CD14-positive monocyte (primary cell): ENCODE results near the gene CTNNA2. TPM values are rescaled to one million over a fixed set of nuclear protein-coding genes. Genes with fewer than 3 reads are reported as not detected.

ENCODE experiments used
- DNase-seq, 3 donors: peaks; one replicate each; pipeline ENCODE4 v3.0.0-alpha.2; 2011 to 2022
- H2AFZ ChIP-seq: 2 replicates; pipeline ENCODE4 v1.6.0; 2012; ENCODE audit warnings: mild to moderate bottlenecking, low read depth, low read length, inconsistent platforms; ENCODE audit not compliant: insufficient read depth, poor library complexity, severe bottlenecking
- H3K27ac ChIP-seq, 2 donors: 1 replicate in 1 of 2; 2 replicates in 1 of 2; pipeline ENCODE4 v1.5.1; 2012 to 2013; ENCODE audit warnings: low read length in 2 of 2, control low read depth in 1 of 2, inconsistent platforms in 1 of 2, low read depth in 1 of 2, mild to moderate bottlenecking in 1 of 2
- H3K27me3 ChIP-seq, 2 donors: one replicate each; pipeline versions ENCODE4 v1.6.0 to v1.6.1; 2011 to 2013; ENCODE audit warnings: low read length in 2 of 2; ENCODE audit not compliant: control insufficient read depth in 2 of 2, insufficient read depth in 2 of 2
- H3K36me3 ChIP-seq, 2 donors: replicated peaks in 1 of 2; 1 replicate in 1 of 2; 2 replicates in 1 of 2; pipeline versions ENCODE4 v1.5.1 to v1.6.1; 2012 to 2013; ENCODE audit warnings: low read length in 2 of 2, control low read depth in 1 of 2, inconsistent platforms in 1 of 2, mild to moderate bottlenecking in 1 of 2; ENCODE audit not compliant: insufficient read depth in 2 of 2, control insufficient read depth in 1 of 2
- H3K4me1 ChIP-seq, 2 donors: 1 replicate in 1 of 2; 2 replicates in 1 of 2; pipeline versions ENCODE4 v1.5.1 to v1.6.1; 2012 to 2013; ENCODE audit warnings: low read length in 2 of 2, control low read depth in 1 of 2, inconsistent platforms in 1 of 2, mild to moderate bottlenecking in 1 of 2, moderate library complexity in 1 of 2; ENCODE audit not compliant: insufficient read depth in 2 of 2, control insufficient read depth in 1 of 2
- H3K4me2 ChIP-seq: replicated peaks from 2 replicates; pipeline ENCODE3; 2012; ENCODE audit warnings: low read length, moderate library complexity, mild to moderate bottlenecking; ENCODE audit not compliant: poor library complexity, severe bottlenecking; ENCODE audit errors: extremely low read depth
- H3K4me3 ChIP-seq, 3 experiments: fragments of 200-600 bp in 1 of 3; sonication (generic) in 1 of 3; replicated peaks in 1 of 3; 1 replicate in 2 of 3; 2 replicates in 1 of 3; pipeline ENCODE4 v1.5.1; 2011 to 2013; ENCODE audit warnings: low read length in 3 of 3, mild to moderate bottlenecking in 3 of 3, control low read depth in 2 of 3, low read depth in 2 of 3, inconsistent platforms in 1 of 3, moderate library complexity in 1 of 3
- H3K79me2 ChIP-seq: 2 replicates; pipeline ENCODE4 v1.6.0; 2012; ENCODE audit warnings: mild to moderate bottlenecking, control low read depth, inconsistent platforms, low read length, moderate library complexity; ENCODE audit not compliant: insufficient read depth
- H3K9ac ChIP-seq: 2 replicates; pipeline ENCODE4 v1.6.0; 2017; ENCODE audit warnings: low read length, mild to moderate bottlenecking; ENCODE audit not compliant: insufficient read depth, poor library complexity, severe bottlenecking
- H3K9me3 ChIP-seq, 2 donors: replicated peaks in 1 of 2; 1 replicate in 1 of 2; 2 replicates in 1 of 2; pipeline versions ENCODE4 v1.5.1 to v1.6.1; 2012 to 2013; ENCODE audit warnings: low read length in 2 of 2, control low read depth in 1 of 2; ENCODE audit not compliant: control insufficient read depth in 1 of 2, insufficient read depth in 1 of 2
- H4K20me1 ChIP-seq: 2 replicates; pipeline ENCODE4 v1.6.0; 2012; ENCODE audit warnings: mild to moderate bottlenecking, low read length, control low read depth, moderate library complexity; ENCODE audit not compliant: insufficient read depth
- H3K27ac Mint-ChIP-seq, 7 donors: one replicate each; pipeline ENCODE4 v1.8.0; 2020; ENCODE audit warnings: mild to moderate bottlenecking in 7 of 7, mixed read lengths in 7 of 7, moderate library complexity in 6 of 7, inconsistent platforms in 2 of 7
- H3K27me3 Mint-ChIP-seq, 3 donors: one replicate each; pipeline ENCODE4 v1.8.0; 2021 to 2022; ENCODE audit warnings: low read depth in 3 of 3, mild to moderate bottlenecking in 3 of 3, mixed read lengths in 3 of 3, moderate library complexity in 3 of 3, inconsistent platforms in 1 of 3
- H3K36me3 Mint-ChIP-seq, 2 donors: one replicate each; pipeline ENCODE4 v1.8.0; 2020; ENCODE audit warnings: mixed read lengths in 2 of 2, inconsistent platforms in 1 of 2, mild to moderate bottlenecking in 1 of 2
- H3K4me1 Mint-ChIP-seq: one replicate; pipeline ENCODE4 v1.8.0; 2020; ENCODE audit warnings: mild to moderate bottlenecking, mixed read lengths
- H3K4me3 Mint-ChIP-seq, 2 donors: one replicate each; pipeline ENCODE4 v1.8.0; 2020; ENCODE audit warnings: mild to moderate bottlenecking in 2 of 2, mixed read lengths in 2 of 2, moderate library complexity in 1 of 2
- H3K9me3 Mint-ChIP-seq, 7 donors: one replicate each; pipeline ENCODE4 v1.8.0; 2020 to 2022; ENCODE audit warnings: mixed read lengths in 7 of 7, mild to moderate bottlenecking in 6 of 7, moderate library complexity in 6 of 7, inconsistent platforms in 2 of 7
- WGBS: methylation state at CpG from one replicate; pipeline ENCODE4 v1.1.5; 2013; ENCODE audit warnings: missing lambda C conversion rate; ENCODE audit not compliant: insufficient coverage; 5-methylcytosine and 5-hydroxymethylcytosine counted together
- intact Hi-C, 2 donors: fragments of 100-400 bp; cut with micrococcal nuclease; formaldehyde crosslinking; loops; one replicate each; pipeline versions ENCODE4 v1.15.0 to v1.15.1; 2023
- polyA plus RNA-seq, 3 donors: library from polyadenylated mRNA; depleted of rRNA in 1 of 3; unstranded in 2 of 3; stranded (reverse) in 1 of 3; fragments of 300-500 nt in 2 of 3; fragments of >200 nt in 1 of 3; fragmentation: Illumina TruSeq in 2 of 3; gene quantifications; 1 replicate in 2 of 3; 2 replicates in 1 of 3; pipeline ENCODE4 v1.2.3, GENCODE V29; 2012 to 2021
- TF ChIP-seq, protein P1 (sequence below): fragments of 200-600 bp; IDR thresholded peaks from one replicate; pipeline ENCODE4 v1.8.0; 2022; ENCODE audit warnings: antibody characterized with exemption, mild to moderate bottlenecking

The CTNNA2 gene
- polyA plus RNA-seq, 3 donors: not detected

DNA sequence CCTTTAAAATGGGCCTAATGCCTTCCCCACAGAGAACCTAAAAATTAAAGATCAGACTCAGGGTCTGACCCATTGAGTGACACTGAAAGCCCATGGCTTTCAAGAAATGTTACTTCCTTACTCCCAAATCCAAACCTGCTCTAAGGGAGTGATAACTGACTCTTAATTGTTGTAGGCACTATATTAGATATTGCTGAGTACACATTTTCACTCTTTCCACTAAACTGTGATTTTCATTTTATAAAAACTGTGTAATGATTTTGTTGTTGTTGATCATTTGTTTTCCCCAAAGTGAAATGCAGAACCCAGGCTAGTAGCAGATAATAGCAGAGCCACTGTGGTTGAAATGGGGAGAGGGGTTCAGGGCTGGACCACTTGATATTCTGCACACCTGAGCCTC, 704.6 kb downstream of the CTNNA2 start:
- DNase-seq: no peak
- Mint-ChIP-seq H3K4me1 (no peaks in the 10 kb centered on the region), H3K4me3 (no peak overlapping the region), H3K36me3 (no peaks in the 10 kb centered on the region), H3K9me3 (peaks cover 0 to 19% (median 5%) of the 10 kb centered on the region in 7 donors), H3K27me3 (no peaks in the 10 kb centered on the region), H3K27ac (no peak overlapping the region)
- Histone ChIP-seq H3K9ac (no peak overlapping the region), H2AFZ (no peak overlapping the region), H4K20me1 (no peaks in the 10 kb centered on the region), H3K4me1 (no peaks in the 10 kb centered on the region), H3K27ac (no peak overlapping the region), H3K4me3 (no peak overlapping the region), H3K4me2 (no peak overlapping the region), H3K27me3 (no peaks in the 10 kb centered on the region), H3K9me3 (peaks cover 0 to 15% of the 10 kb centered on the region in 2 donors), H3K79me2 (no peaks in the 10 kb centered on the region), H3K36me3 (no peaks in the 10 kb centered on the region)
- intact Hi-C loops: no loop called here
- TF ChIP-seq, protein P1, sequence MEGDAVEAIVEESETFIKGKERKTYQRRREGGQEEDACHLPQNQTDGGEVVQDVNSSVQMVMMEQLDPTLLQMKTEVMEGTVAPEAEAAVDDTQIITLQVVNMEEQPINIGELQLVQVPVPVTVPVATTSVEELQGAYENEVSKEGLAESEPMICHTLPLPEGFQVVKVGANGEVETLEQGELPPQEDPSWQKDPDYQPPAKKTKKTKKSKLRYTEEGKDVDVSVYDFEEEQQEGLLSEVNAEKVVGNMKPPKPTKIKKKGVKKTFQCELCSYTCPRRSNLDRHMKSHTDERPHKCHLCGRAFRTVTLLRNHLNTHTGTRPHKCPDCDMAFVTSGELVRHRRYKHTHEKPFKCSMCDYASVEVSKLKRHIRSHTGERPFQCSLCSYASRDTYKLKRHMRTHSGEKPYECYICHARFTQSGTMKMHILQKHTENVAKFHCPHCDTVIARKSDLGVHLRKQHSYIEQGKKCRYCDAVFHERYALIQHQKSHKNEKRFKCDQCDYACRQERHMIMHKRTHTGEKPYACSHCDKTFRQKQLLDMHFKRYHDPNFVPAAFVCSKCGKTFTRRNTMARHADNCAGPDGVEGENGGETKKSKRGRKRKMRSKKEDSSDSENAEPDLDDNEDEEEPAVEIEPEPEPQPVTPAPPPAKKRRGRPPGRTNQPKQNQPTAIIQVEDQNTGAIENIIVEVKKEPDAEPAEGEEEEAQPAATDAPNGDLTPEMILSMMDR: no peak

DNA sequence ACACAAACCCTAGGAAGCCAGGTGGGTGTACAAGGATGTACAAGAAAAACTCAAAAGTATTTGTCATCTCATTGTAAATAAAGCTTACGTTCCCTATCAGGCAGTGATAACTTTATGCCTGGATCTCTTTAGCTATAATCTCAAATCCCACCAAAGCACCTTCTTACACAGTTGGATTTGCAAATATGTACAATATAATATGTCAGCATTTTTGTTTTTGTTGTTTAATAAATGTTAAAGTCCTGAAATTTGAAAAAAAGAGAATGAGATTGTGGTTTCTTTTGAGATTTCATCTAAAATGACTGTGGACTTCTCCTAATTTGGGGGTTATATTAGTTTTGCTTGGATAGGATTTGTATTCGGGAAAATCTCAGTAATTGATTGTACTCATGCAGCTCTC, 709.8 kb downstream of the CTNNA2 start:
- WGBS: no CpG with 5 or more reads among the region's 2 CpGs
- Histone ChIP-seq H3K36me3 (no peaks in the 10 kb centered on the region), H3K9ac (no peak overlapping the region), H3K27ac (no peak overlapping the region), H3K4me1 (no peaks in the 10 kb centered on the region), H3K9me3 (peaks cover 0 to 6% of the 10 kb centered on the region in 2 donors), H3K4me3 (no peak overlapping the region), H4K20me1 (no peaks in the 10 kb centered on the region), H3K79me2 (no peaks in the 10 kb centered on the region), H3K4me2 (no peak overlapping the region), H2AFZ (no peak overlapping the region), H3K27me3 (no peaks in the 10 kb centered on the region)
- intact Hi-C loops: no loop called here
- Mint-ChIP-seq H3K4me1 (no peaks in the 10 kb centered on the region), H3K9me3 (peaks cover 0 to 12% (median 2%) of the 10 kb centered on the region in 7 donors), H3K36me3 (no peaks in the 10 kb centered on the region), H3K4me3 (no peak overlapping the region), H3K27ac (no peak overlapping the region), H3K27me3 (peaks cover 0 to 2% (median 0%) of the 10 kb centered on the region in 3 donors)
- TF ChIP-seq, protein P1: no peak
- DNase-seq: no peak
